NCI-H82 (cell line): ENCODE results near the gene GRIA3.

Experiments
- DNase-seq: peaks from one replicate; lab custom pipeline; 2025; lab: John Stamatoyannopoulos, UW

Gene GRIA3

GRCh38 chrX:123199338-123199737 lies 15.3 kb downstream of the GRIA3 start:
- DNase-seq, result no peak

DNA sequence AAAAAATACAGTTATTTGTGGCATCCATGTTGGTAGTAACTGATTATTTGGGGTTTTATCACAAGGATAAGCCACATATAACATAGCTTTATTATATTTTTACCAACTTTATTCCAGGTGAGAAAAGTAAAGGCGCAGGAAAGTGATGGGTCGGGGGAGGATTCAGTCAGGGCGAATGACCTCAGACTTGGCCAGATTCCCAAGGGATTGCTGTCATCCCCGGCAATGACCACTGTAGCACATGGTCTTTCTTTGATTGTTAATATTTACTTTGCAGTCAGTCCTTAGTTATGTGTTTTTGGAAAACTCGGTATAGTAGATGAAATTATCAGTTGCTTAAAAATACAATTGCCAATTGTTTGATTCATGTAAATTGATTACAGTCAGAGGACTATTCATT lies 17.6 kb downstream of the GRIA3 start:
- DNase-seq, result no peak

- no peak for DNase-seq
Measured at GRCh38 chrX:123202523-123202922, 18.4 kb downstream of the GRIA3 start.

DNA sequence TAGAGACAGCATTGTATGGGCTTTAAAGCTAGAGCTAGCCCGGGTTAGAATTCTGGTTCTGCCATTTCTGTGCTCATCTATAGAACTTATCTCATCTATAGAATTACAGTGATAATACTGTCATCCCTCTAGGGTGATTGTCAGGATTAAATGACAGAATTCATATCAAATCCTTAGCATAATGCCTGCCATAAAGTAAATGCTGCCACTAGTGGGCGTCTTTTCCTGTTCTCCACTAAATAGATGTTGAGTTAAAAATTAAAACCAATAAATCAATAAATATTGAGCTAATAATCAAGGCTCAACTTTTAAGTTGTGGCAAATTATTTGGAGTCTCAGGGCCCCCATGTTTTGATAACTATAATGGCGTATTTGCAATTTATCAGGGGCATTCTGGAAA lies 19.7 kb downstream of the GRIA3 start:
- no peak for DNase-seq

- peak; percentile 7 for DNase-seq
Measured at GRCh38 chrX:123206176-123206575, 22.1 kb downstream of the GRIA3 start.

- no peak for DNase-seq
Measured at GRCh38 chrX:123210252-123210651, 26.2 kb downstream of the GRIA3 start.

DNA sequence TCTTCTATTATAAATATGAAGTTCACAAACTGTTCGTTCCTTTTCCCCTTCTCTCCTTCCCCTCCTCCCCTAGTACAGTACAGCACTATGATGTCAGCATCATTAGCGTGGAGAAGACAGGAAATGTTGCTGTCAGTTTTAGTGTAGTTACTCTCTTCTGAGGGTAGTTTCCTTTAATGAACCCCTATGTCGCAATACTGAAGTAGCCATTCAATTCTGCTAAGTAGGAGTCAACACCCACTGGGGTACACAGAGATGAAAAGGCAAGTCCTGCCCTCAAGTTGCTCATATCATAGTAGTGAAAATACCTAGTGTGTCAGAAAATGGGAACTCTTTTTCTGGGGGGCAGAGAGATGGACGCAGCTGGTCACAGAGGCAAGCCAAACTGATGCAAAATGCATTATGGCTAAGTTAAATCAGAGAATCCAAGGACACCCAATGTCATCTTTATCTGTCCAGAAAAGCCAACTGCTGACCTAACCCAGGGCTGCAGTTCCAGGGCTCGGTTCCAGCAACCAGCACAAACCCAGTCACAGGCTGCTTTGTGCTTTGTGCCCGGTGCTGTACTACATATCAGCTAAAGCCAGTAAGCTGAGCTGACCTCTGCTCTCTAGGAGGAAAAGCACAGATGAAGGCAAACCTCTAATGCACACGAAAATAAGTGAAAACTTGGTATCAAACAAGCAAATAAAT lies 31.5 kb downstream of the GRIA3 start:
- no peak for DNase-seq

- no peak for DNase-seq
Measured at GRCh38 chrX:123217077-123217476, 33.0 kb downstream of the GRIA3 start.

DNA sequence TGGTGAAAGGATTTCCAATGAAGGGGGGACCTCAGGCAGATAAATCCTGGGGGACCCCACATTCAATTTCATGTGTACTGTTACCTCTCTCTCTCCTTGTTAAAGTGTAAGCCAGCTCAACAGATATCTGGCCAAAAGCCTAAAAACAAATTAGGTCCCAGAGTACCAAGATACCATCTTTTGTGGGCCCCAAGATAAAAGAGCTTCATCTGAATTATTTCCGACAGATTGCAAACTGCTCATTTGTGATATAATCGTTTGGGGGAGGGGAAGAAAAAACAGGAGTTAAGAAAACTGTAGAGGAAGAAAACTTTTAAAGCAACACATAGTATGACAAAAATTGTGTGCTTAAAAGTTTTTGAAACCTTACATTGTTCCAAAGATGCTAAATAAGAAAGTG lies 33.6 kb downstream of the GRIA3 start:
- DNase-seq, result no peak

DNA sequence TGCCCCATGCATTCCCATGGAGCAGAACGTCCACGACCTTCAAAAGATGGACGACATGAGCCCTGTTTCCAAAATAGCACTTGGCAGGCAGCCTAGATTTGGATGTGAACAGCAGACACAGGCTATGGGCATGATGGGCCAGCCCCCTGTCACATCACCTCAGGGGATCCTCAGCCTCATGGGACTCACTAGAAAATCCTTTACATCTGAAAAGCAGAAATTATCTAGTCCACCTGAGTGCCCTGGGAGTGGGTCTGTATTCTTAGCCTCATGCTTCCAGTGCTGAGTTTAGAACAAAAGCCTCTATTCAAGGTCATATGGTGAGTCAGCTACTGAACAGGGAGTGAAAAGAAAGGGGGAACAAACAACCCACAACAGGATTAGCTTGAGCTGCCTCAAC lies 35.8 kb downstream of the GRIA3 start:
- DNase-seq, result peak; percentile 14

- DNase-seq, result no peak
Measured at GRCh38 chrX:123222920-123223319, 38.8 kb downstream of the GRIA3 start.

DNA sequence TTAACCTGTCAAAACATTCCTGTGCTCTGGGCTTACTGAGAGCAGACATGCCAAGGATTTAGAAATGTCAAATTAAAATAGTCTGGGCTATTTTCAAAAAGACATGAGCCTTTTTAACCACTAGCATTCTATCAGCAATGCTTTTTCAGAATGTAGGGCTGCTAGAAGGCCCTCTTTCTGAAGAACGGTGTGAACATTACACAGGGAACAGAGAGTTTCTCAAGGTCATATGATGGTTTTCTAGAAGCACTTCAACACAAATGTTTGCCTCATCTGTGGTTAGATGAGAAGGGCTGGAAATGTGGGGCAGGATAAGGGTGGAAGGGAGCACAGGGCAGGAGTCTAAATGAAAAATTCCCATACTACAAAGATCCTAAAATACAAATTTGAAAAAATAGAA lies 39.3 kb downstream of the GRIA3 start:
- DNase-seq, result no peak

GRCh38 chrX:123223859-123224258 lies 39.8 kb downstream of the GRIA3 start:
- DNase-seq, result no peak

DNA sequence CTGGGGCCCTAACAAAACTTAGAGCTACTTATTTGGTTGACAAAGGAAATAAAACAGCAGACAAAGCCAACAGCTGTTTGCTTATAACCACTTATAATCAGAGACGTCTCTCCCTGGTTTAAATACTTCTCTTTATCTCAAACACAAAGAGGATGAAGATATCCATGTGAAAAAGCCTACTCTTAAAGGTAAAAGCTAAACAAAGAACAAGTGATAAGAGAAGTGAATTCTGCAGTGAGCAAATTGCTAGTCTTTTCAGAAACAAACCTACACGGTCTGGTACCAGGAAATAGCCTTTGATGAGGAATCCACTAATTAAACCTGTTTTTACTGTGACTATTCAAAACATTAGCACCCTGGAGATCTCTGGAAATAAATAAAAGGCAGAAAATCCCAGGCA lies 46.7 kb downstream of the GRIA3 start:
- DNase-seq, result no peak

- DNase-seq, result no peak
Measured at GRCh38 chrX:123236859-123237258, 52.8 kb downstream of the GRIA3 start.

DNA sequence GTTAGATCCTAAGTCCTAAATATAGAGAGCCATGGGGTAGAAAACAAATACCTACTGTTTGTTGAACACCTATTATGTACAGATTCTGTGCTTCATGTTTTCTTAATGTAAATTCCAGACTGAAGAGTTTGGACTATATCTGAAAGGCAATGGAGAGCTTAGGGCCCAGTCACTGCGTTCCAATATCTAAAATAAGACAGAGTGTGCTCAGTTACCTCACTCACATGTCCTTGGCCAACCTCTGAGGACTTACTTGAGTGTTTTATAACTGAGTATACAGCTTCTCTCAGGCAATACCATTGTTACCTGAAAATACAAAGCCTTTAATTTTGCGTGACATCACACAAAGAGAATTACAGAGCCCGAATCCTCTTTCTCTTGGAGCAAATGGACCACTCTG lies 53.2 kb downstream of the GRIA3 start:
- DNase-seq, result no peak

GRCh38 chrX:123254457-123254856 lies 70.4 kb downstream of the GRIA3 start:
- no peak for DNase-seq

- no peak for DNase-seq
Measured at GRCh38 chrX:123256378-123256777, 72.3 kb downstream of the GRIA3 start.

DNA sequence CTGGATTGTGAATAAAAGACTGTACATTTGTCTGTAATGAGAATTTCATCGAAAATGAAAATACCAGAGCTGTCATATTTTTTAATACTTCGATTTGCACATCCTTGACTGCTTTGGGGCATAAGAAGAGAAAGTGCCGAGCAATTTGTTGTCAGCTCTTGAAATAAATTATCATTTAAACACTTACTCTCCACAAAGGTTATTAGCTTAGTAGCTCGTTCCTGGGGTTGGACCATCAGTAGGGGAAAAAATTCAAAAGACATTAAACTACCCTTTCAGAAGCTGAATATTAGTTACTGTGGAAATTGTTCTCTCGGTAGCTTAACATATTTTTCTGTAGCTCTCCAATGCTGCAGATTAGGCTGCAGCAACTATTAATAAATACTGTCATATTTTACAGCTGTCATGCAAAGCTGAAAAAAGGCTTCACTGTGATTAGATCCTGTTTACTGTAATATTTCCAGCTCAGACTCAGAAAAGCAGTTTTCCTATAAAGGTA lies 76.9 kb downstream of the GRIA3 start:
- no peak for DNase-seq

DNA sequence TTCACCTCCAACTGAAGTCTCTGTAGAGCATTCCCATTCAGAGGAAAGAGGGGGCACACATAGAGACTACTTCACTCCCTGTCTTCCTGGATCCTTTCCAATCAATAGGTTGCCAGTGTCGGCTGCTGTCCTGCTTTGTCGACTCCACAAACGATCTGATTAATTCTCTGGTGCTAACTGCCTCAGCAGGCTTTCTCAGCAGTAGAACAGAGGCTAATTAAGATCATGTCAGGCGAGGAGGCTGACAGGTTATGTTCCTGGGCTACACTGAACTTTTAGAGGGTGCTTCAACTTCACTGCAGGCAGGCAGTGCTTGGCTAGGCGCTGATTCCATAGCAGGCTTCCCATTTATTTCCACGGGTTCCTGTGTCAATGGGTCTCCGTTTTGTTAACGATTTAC lies 79.2 kb downstream of the GRIA3 start:
- peak; percentile 65 for DNase-seq

GRCh38 chrX:123263747-123264146 lies 79.7 kb downstream of the GRIA3 start:
- DNase-seq, result peak; percentile 85

GRCh38 chrX:123267220-123267619 lies 83.1 kb downstream of the GRIA3 start:
- DNase-seq, result no peak

DNA sequence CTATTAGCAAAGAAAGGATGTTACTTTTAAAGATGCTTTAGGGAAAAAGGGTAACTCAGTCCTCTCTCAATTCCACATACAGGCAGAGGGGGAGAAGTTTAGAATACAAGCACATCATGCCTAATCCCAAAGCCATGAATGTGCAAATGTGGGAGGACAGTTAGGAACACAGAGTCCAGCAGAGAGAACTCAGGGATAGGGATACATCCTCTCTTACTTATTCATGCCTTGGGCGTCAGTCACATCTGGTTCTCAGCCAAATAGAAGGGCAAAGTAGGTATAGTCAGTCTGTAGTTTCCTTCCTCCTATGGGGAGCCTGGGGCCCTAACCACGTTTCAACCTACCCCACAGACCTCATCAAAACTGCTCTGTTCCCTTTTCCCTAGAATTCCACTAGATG lies 87.8 kb downstream of the GRIA3 start:
- DNase-seq, result no peak

- DNase-seq, result no peak
Measured at GRCh38 chrX:123272630-123273029, 88.6 kb downstream of the GRIA3 start.
